HepG2 (cell line): Measurements from ENCODE around the gene PRSS36. TPM values are rescaled to one million over a fixed set of nuclear protein-coding genes. Genes with fewer than 3 reads are reported as not detected.
"Not testable (repeated sequence)": the region's sequence is repeated elsewhere in the genome, so short reads cannot be mapped to it uniquely, and the experiment has no call there.

ENCODE experiments used
- ATAC-seq: fragments of 200-7000 bp; cut with Tn5 transposase; 3 replicates; pipeline ENCODE4 v1.9.1; 2020; ENCODE audit warnings: mild to moderate bottlenecking, moderate library complexity
- BruUV-seq: library from RNA; stranded (reverse); fragments of 400-500 nt; replicated peaks from 2 replicates; lab custom pipeline; 2021; lab: Mats Ljungman, UMichigan
- CTCF ChIA-PET: fragments of 300-600 bp; formaldehyde crosslinking; extraction: SDS; loops from one replicate; lab custom pipeline; 2021; ENCODE audit warnings: low total read pairs, inconsistent platforms, low intra/inter-chr PET ratio; lab: Yijun Ruan, JAX
- POLR2A ChIA-PET: fragments of 350-600 bp; sonication (Branson Sonifier 250); formaldehyde crosslinking; loops from one replicate; lab custom pipeline; 2020; ENCODE audit warnings: antibody characterized with exemption, inconsistent platforms; lab: Yijun Ruan, JAX
- DNase-seq: peaks from one replicate; pipeline ENCODE4 v3.0.0-alpha.2; 2015; ENCODE audit warnings: low spot score
- FAIRE-seq: peaks from 3 replicates; lab custom pipeline; 2011; peaks lifted over from hg19 to GRCh38; lab: Jason Lieb, UNC
- H2AFZ ChIP-seq: one replicate; pipeline ENCODE4 v1.6.1; 2011; ENCODE audit warnings: low read length, inconsistent platforms
- H3K27ac ChIP-seq: fragments of 300-600 bp; 3 replicates; pipeline ENCODE4 v1.8.0; 2011; ENCODE audit warnings: mixed run types, mild to moderate bottlenecking, mixed read lengths, low read length, inconsistent platforms; ENCODE audit not compliant: insufficient read depth; ENCODE audit errors: extremely low read length
- H3K27me3 ChIP-seq, 2 experiments: fragments of 200-600 bp in 1 of 2; 2 replicates in 1 of 2; 3 replicates in 1 of 2; pipeline versions ENCODE4 v1.6.0 to v1.8.0; 2011; ENCODE audit warnings: low read length in 2 of 2, mild to moderate bottlenecking in 2 of 2, moderate library complexity in 2 of 2, inconsistent platforms in 1 of 2; ENCODE audit not compliant: insufficient read depth in 2 of 2, control insufficient read depth in 1 of 2
- H3K36me3 ChIP-seq, 2 experiments: fragments of 200-600 bp in 1 of 2; replicated peaks in 1 of 2; 2 replicates in 1 of 2; 3 replicates in 1 of 2; pipeline versions ENCODE4 v1.5.1 to v1.8.0; 2011; ENCODE audit warnings: low read length in 2 of 2, inconsistent platforms in 1 of 2; ENCODE audit not compliant: insufficient read depth in 2 of 2, control insufficient read depth in 1 of 2
- H3K4me1 ChIP-seq: 2 replicates; pipeline ENCODE4 v1.5.1; 2012; ENCODE audit warnings: low read length, inconsistent platforms; ENCODE audit not compliant: insufficient read depth
- H3K4me2 ChIP-seq: 2 replicates; pipeline ENCODE4 v1.6.0; 2011; ENCODE audit warnings: low read depth, low read length, inconsistent platforms
- H3K4me3 ChIP-seq, 3 experiments: fragments of 200-600 bp in 1 of 3; sonication (generic), shearing (Covaris generic) in 1 of 3; replicated peaks in 1 of 3; 2 replicates each; pipeline ENCODE4 v1.5.1; 2011 to 2016; ENCODE audit warnings: low read length in 3 of 3, inconsistent platforms in 2 of 3, low read depth in 2 of 3, mild to moderate bottlenecking in 2 of 3, control low read depth in 1 of 3, mixed read lengths in 1 of 3; ENCODE audit not compliant: insufficient read depth in 1 of 3
- H3K79me2 ChIP-seq: one replicate; pipeline ENCODE4 v1.6.1; 2011; ENCODE audit warnings: low read length, inconsistent platforms; ENCODE audit not compliant: insufficient read depth
- H3K9ac ChIP-seq: 2 replicates; pipeline ENCODE4 v1.6.0; 2011; ENCODE audit warnings: mild to moderate bottlenecking, low read depth, low read length, inconsistent platforms; ENCODE audit not compliant: insufficient read depth
- H3K9me3 ChIP-seq: 2 replicates; pipeline ENCODE4 v1.5.1; 2012; ENCODE audit warnings: mild to moderate bottlenecking, low read length
- H4K20me1 ChIP-seq: 2 replicates; pipeline ENCODE4 v1.6.0; 2011; ENCODE audit warnings: inconsistent platforms, mild to moderate bottlenecking, low read length, moderate library complexity; ENCODE audit not compliant: insufficient read depth
- SOX13 ChIP-seq, 3 experiments: fragments of 450-650 bp in 1 of 3; sonication (generic) in 1 of 3; formaldehyde crosslinking in 1 of 3; IDR thresholded peaks in 2 of 3; conservative IDR thresholded peaks in 1 of 3; 2 replicates each; pipeline versions ENCODE4 v1.5.0 to v1.6.1; 2016 to 2020; ENCODE audit warnings: antibody characterized with exemption in 1 of 3, mild to moderate bottlenecking in 1 of 3, missing compliant biosample characterization in 1 of 3, missing genetic modification reagents in 1 of 3, moderate library complexity in 1 of 3
- SOX5 ChIP-seq: IDR thresholded peaks from 2 replicates; pipeline ENCODE4 v1.6.1; 2016; ENCODE audit warnings: borderline replicate concordance
- ZNF138 ChIP-seq: sonication (generic); formaldehyde crosslinking; IDR thresholded peaks from 2 replicates; pipeline ENCODE4 v1.5.0; 2020; ENCODE audit warnings: mild to moderate bottlenecking, low read depth, missing genetic modification reagents
- ZNF652 ChIP-seq: IDR thresholded peaks from 2 replicates; pipeline ENCODE4 v1.6.1; 2016; ENCODE audit warnings: low read depth, borderline replicate concordance
- WGBS: methylation state at CpG from one replicate; pipeline ENCODE4 v1.1.6; 2017; ENCODE audit warnings: low lambda C conversion rate; 5-methylcytosine and 5-hydroxymethylcytosine counted together
- in situ Hi-C: cut with HindIII; loops from 2 replicates; pipeline ENCODE4 v1.10.0; 2017; ENCODE audit warnings: low pct_unique_long_range_greater_than_20kb; ENCODE audit not compliant: extremely low pct_ligation_motif_present
- intact Hi-C: fragments of 100-400 bp; cut with micrococcal nuclease; formaldehyde crosslinking; loops from one replicate; pipeline ENCODE4 v1.10.0; 2022; ENCODE audit not compliant: unreplicated experiment
- polyA plus RNA-seq, 8 experiments: library from polyadenylated mRNA; depleted of rRNA in 3 of 8; stranded (reverse) in 7 of 8; unstranded in 1 of 8; fragments of >200 nt; fragmentation: Illumina TruSeq in 4 of 8; extraction: Trizol in 4 of 8; gene quantifications; 2 replicates each; pipeline versions ENCODE4 v1.2.1 to v1.2.3, GENCODE V29; 2011 to 2016; ENCODE audit warnings: low read depth in 4 of 8, missing spikeins in 1 of 8, mixed read lengths in 1 of 8; ENCODE audit not compliant: insufficient read depth in 1 of 8
- total RNA-seq, 5 experiments: library from RNA; depleted of rRNA; stranded (reverse); fragments of >200 nt; fragmentation: Illumina TruSeq; extraction: Trizol; gene quantifications; 2 replicates each; pipeline ENCODE4 v1.2.3, GENCODE V29; 2016; ENCODE audit warnings: low read depth in 1 of 5

The PRSS36 gene
- total and polyA plus RNA-seq, 2 of the 13 experiments (the other 11 are each of a cell fraction or from before 2014, with no cell fraction given): 1.5 to 2.1 TPM

DNA sequence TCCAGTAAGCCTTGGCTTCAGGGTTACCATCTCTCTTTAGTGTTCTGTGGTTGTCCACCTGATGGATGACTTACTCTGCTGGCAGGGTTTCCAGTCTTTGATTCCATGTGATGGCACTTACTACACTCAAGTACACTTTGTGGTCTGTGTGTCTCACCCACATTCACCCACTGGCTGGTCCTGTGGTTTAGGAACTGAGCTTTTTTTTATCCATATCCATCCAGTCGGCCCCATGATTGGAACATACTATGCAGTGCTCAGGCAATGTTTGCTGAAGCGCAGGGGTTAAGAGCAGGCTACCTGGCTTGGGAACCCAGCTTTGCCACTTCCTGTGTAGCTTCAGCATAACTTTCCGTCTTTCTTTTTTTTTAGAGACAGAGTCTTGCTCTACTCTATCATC, 27.3 kb upstream of the PRSS36 start:
- H3K79me2 ChIP-seq: peaks cover 28% of the 10 kb centered on the region
- ChIA-PET CTCF (no interaction called here), POLR2A (interaction anchor here (1.0 kb wide), 2 partner anchors 35 to 76 kb away, joined by 3 to 4 read pairs; no protein-coding TSS in a partner anchor)
- ATAC-seq: no peak
- H3K4me3 ChIP-seq: no peak overlapping the region
- H3K4me1 ChIP-seq: peaks cover 33% of the 10 kb centered on the region
- WGBS: 44% methylated on average over 3 of the region's 3 CpGs
- H3K27me3 ChIP-seq: no peaks in the 10 kb centered on the region; a peak in 1 of 5 replicates
- no peak for FAIRE-seq
- no peak for TF ChIP-seq ZNF138 (CRISPR knock-in tag)
- peak; percentile 45; the same call in 1 of the 2 replicates for TF ChIP-seq ZNF652 (CRISPR knock-in tag)
- no peaks in the 10 kb centered on the region for H3K9me3 ChIP-seq
- in situ Hi-C loops (no loop called here), intact Hi-C loops (no loop called here)
- no peak overlapping the region for H3K4me2 ChIP-seq
- BruUV-seq: no TSS peak
- H3K9ac ChIP-seq: no peak overlapping the region
- DNase-seq: no peak
- H3K36me3 ChIP-seq: peaks cover 3 to 4% of the 10 kb centered on the region in 2 experiments; a peak in 2 of 5 replicates
- no peak overlapping the region for H2AFZ ChIP-seq
- H4K20me1 ChIP-seq: peaks cover 17% of the 10 kb centered on the region
- no peak overlapping the region for H3K27ac ChIP-seq

DNA sequence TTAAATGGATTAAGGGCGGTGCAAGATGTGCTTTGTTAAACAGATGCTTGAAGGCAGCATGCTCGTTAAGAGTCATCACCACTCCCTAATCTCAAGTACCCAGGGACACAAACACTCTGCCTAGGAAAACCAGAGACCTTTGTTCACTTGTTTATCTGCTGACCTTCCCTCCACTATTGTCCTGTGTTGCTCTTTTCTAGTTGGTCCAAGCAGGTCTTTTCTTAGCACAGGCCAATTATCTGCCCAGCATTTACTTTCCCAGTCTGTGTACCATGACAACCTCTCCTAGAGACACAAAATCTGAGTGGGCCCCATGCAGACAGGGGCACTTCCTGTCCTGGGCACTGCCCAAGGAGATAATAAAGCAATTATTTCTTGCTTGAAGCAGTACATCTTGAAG, 20.2 kb upstream of the PRSS36 start:
- H3K4me3 ChIP-seq; H3K9me3 ChIP-seq; H3K27ac ChIP-seq; H3K4me2 ChIP-seq; H3K36me3 ChIP-seq; in situ Hi-C loops; H2AFZ ChIP-seq; H3K79me2 ChIP-seq; FAIRE-seq; H3K27me3 ChIP-seq; H3K9ac ChIP-seq; CTCF ChIA-PET; intact Hi-C loops; H4K20me1 ChIP-seq; BruUV-seq; DNase-seq; TF ChIP-seq SOX13 (IDR thresholded peaks at IDR 0.05): not testable (repeated sequence)
- TF ChIP-seq SOX13 (CRISPR knock-in tag; conservative IDR thresholded peaks at IDR 0.05 in 1 of 2, IDR thresholded peaks at IDR 0.05 in 1 of 2) (peak in 1 of 2 experiments; percentile 44; a peak in 1 of 4 replicates), SOX5 (CRISPR knock-in tag) (peak; percentile 29; the same call in 1 of the 2 replicates)
- WGBS: 0% methylated on average over 1 of the region's 2 CpGs
- peak; percentile 30 for ATAC-seq
- POLR2A ChIA-PET: interaction anchor here (1.0 to 2.0 kb wide), 2 partner anchors 10 to 52 kb away, joined by 3 to 11 read pairs; partner anchors contain the start of genes FUS and KAT8
- peaks cover 43% of the 10 kb centered on the region for H3K4me1 ChIP-seq
